Upper lobe of left lung (tissue), 6 donors: Measurements from ENCODE around the gene C11orf58. TPM values are rescaled to one million over a fixed set of nuclear protein-coding genes. Genes with fewer than 3 reads are reported as not detected.

Experiments used
- ATAC-seq, 2 donors: fragments of 200-7000 bp; cut with Tn5 transposase; one replicate each; pipeline ENCODE4 v1.9.1; 2022; ENCODE audit warnings: mild to moderate bottlenecking in 2 of 2, moderate library complexity in 2 of 2; ENCODE audit not compliant: low FRiP score in 2 of 2
- DNase-seq, 2 donors: peaks; one replicate each; pipeline ENCODE4 v3.0.0-alpha.2; 2019 to 2020
- H3K27ac ChIP-seq, 4 donors: fragments of 200-600 bp; sonication (generic); one replicate each; pipeline ENCODE4 v1.5.1; 2016 to 2019
- H3K27me3 ChIP-seq, 4 donors: fragments of 200-600 bp; sonication (generic); one replicate each; pipeline ENCODE4 v1.5.1; 2017 to 2019
- H3K36me3 ChIP-seq, 4 donors: fragments of 200-600 bp; sonication (generic); one replicate each; pipeline ENCODE4 v1.5.1; 2016 to 2019
- H3K4me1 ChIP-seq, 4 donors: fragments of 200-600 bp; sonication (generic); one replicate each; pipeline ENCODE4 v1.5.1; 2018 to 2019
- H3K4me3 ChIP-seq, 4 donors: fragments of 200-600 bp; sonication (generic); one replicate each; pipeline ENCODE4 v1.5.1; 2017 to 2019; ENCODE audit warnings: mild to moderate bottlenecking in 2 of 4, moderate library complexity in 1 of 4
- H3K9me3 ChIP-seq, 4 donors: fragments of 200-600 bp; sonication (generic); one replicate each; pipeline ENCODE4 v1.5.1; 2018 to 2019
- EP300 ChIP-seq, 4 donors: sonication (generic); formaldehyde crosslinking; IDR thresholded peaks; one replicate each; pipeline ENCODE4 v1.5.1; 2017; ENCODE audit warnings: antibody characterized with exemption in 4 of 4, control low read depth in 2 of 4
- POLR2A ChIP-seq, 4 donors: fragments of 450-650 bp; IDR thresholded peaks; one replicate each; pipeline ENCODE4 v1.5.1; 2016 to 2017; ENCODE audit warnings: antibody characterized with exemption in 4 of 4, mild to moderate bottlenecking in 2 of 4
- POLR2AphosphoS5 ChIP-seq, 2 donors: sonication (generic); formaldehyde crosslinking; IDR thresholded peaks; one replicate each; pipeline ENCODE4 v1.5.1; 2017; ENCODE audit warnings: antibody characterized with exemption in 2 of 2
- WGBS, 2 donors: methylation state at CpG; one replicate each; pipeline ENCODE4 v1.1.5; 2017 to 2018; 5-methylcytosine and 5-hydroxymethylcytosine counted together
- total RNA-seq, 6 donors: library from RNA; depleted of rRNA in 4 of 6; stranded (reverse); fragments of >200 nt in 4 of 6; gene quantifications; one replicate each; pipeline versions ENCODE4 v1.1.0 to v1.2.1, GENCODE V29; 2016 to 2021
- TF ChIP-seq, protein P1 (sequence below), 6 experiments: fragments of 450-650 bp in 4 of 6; fragments of 200-600 bp in 2 of 6; sonication (generic) in 2 of 6; IDR thresholded peaks; one replicate each; pipeline ENCODE4 v1.5.1; 2016 to 2019; ENCODE audit warnings: antibody characterized with exemption in 6 of 6
- donor health status: DM: no; HTN: no; CAD: no; lungs with moderate emphysema.
- donor health status: DM: no; HTN: yes; CAD: no; lungs with severe emphysema.

Gene C11orf58
- total RNA-seq, 6 donors from 2014 or later = 99.9 to 179 (median 112) TPM

DNA sequence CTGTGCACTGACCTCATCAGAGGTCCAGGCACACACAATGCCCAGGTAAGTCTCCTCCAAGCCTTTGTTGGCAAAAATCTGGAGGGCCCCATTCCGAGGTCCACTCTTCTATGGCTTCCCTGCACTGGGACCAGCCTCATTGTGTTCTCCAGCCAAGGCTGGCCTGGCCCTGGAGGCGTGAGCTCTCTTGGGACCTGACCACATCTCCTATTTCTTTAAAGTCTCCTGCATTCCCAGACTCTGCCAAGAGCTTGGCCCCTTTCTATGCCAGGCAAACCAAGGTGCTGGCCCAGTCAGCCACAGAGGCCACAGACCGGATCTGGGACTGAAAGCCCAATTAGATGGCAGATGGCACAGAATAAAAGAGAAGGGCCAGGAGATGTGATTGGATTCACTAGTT is 55.1 kb downstream of the C11orf58 start:
- no peaks in the 10 kb centered on the region for H3K9me3 ChIP-seq
- TF ChIP-seq POLR2AphosphoS5 (IDR thresholded peaks at IDR 0.05) = no peak
- H3K4me1 ChIP-seq = peaks cover 16 to 25% (median 18%) of the 10 kb centered on the region in 4 donors
- H3K27ac ChIP-seq = peak overlapping the region in 1 of 4 donors; percentile 1
- 89 to 100% methylated on average over 3 of the region's 3 CpGs for WGBS, 2 donors
- H3K27me3 ChIP-seq = no peaks in the 10 kb centered on the region
- H3K36me3 ChIP-seq = peaks cover 0 to 11% (median 2%) of the 10 kb centered on the region in 4 donors
- ATAC-seq (no peak), DNase-seq (no peak)
- H3K4me3 ChIP-seq = no peak overlapping the region

GRCh38 chr11:16794047-16794818 is 55.8 kb downstream of the C11orf58 start:
- Histone ChIP-seq H3K27ac (peak overlapping the region in 2 of 4 donors; percentile 47 to 62), H3K4me3 (no peak overlapping the region), H3K4me1 (peaks cover 9 to 18% (median 14%) of the 10 kb centered on the region in 4 donors), H3K9me3 (no peaks in the 10 kb centered on the region), H3K36me3 (peaks cover 0 to 7% (median 2%) of the 10 kb centered on the region in 4 donors), H3K27me3 (no peaks in the 10 kb centered on the region)
- WGBS, 2 donors = 85 to 90% methylated on average over 17 of the region's 17 CpGs
- no peak for TF ChIP-seq EP300 (IDR thresholded peaks at IDR 0.05)
- TF ChIP-seq, protein P1, sequence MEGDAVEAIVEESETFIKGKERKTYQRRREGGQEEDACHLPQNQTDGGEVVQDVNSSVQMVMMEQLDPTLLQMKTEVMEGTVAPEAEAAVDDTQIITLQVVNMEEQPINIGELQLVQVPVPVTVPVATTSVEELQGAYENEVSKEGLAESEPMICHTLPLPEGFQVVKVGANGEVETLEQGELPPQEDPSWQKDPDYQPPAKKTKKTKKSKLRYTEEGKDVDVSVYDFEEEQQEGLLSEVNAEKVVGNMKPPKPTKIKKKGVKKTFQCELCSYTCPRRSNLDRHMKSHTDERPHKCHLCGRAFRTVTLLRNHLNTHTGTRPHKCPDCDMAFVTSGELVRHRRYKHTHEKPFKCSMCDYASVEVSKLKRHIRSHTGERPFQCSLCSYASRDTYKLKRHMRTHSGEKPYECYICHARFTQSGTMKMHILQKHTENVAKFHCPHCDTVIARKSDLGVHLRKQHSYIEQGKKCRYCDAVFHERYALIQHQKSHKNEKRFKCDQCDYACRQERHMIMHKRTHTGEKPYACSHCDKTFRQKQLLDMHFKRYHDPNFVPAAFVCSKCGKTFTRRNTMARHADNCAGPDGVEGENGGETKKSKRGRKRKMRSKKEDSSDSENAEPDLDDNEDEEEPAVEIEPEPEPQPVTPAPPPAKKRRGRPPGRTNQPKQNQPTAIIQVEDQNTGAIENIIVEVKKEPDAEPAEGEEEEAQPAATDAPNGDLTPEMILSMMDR (IDR thresholded peaks at IDR 0.05) = no peak
- TF ChIP-seq POLR2A (IDR thresholded peaks at IDR 0.05) = no peak
- TF ChIP-seq POLR2AphosphoS5 (IDR thresholded peaks at IDR 0.05) = no peak
- no peak for DNase-seq
- ATAC-seq = no peak

- H3K27me3 ChIP-seq = no peaks in the 10 kb centered on the region
- 65 to 70% methylated on average over 8 of the region's 8 CpGs for WGBS, 2 donors
- peaks cover 0 to 7% (median 2%) of the 10 kb centered on the region in 4 donors for H3K36me3 ChIP-seq
- ATAC-seq = peak in 1 of 2 donors; percentile 48
- no peak for TF ChIP-seq POLR2AphosphoS5 (IDR thresholded peaks at IDR 0.05)
- TF ChIP-seq, protein P1 (IDR thresholded peaks at IDR 0.05) = no peak
- no peak for TF ChIP-seq POLR2A (IDR thresholded peaks at IDR 0.05)
- TF ChIP-seq EP300 (IDR thresholded peaks at IDR 0.05) = no peak
- DNase-seq = peak in 1 of 2 donors; percentile 49
- H3K9me3 ChIP-seq = no peaks in the 10 kb centered on the region
- peak overlapping the region; percentile 14 to 62 (median 46) for H3K27ac ChIP-seq
- peaks cover 9 to 15% (median 12%) of the 10 kb centered on the region in 4 donors for H3K4me1 ChIP-seq
- no peak overlapping the region for H3K4me3 ChIP-seq
These were observed 56.7 kb downstream of the C11orf58 start for GRCh38 chr11:16795146-16795545.

DNA sequence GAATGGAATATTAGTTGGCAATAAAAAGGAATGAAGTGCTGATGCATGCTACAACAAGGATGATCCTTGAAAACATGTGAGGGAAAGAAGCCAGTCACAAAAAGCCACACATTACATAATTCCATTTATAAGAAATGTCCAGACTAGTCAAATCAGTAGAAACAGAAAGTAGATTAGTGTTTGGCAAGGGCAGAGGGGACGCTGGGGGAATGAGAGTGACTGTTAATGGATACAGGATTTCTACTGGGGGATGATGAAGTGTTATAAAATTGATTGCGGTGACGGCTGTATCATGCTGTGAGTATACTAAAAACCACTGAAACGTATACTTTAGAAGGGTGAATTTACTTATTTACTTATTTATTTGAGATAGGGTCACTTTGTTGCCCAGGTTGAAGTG is 57.9 kb downstream of the C11orf58 start:
- no peak overlapping the region for H3K27ac ChIP-seq
- no peak for DNase-seq
- whole genome bisulfite sequencing, 2 donors = 72 to 75% methylated on average over 4 of the region's 4 CpGs
- no peak overlapping the region for H3K4me3 ChIP-seq
- H3K36me3 ChIP-seq = peaks cover 0 to 2% (median 0%) of the 10 kb centered on the region in 4 donors
- TF ChIP-seq POLR2AphosphoS5 (IDR thresholded peaks at IDR 0.05) (peak in 1 of 2 donors; percentile 30), EP300 (IDR thresholded peaks at IDR 0.05) (no peak)
- peaks cover 1 to 10% (median 4%) of the 10 kb centered on the region in 4 donors for H3K4me1 ChIP-seq
- no peak for ATAC-seq
- no peaks in the 10 kb centered on the region for H3K9me3 ChIP-seq
- no peaks in the 10 kb centered on the region for H3K27me3 ChIP-seq

- TF ChIP-seq POLR2A (IDR thresholded peaks at IDR 0.05) = no peak
- no peak for TF ChIP-seq POLR2AphosphoS5 (IDR thresholded peaks at IDR 0.05)
- TF ChIP-seq EP300 (IDR thresholded peaks at IDR 0.05) = no peak
- TF ChIP-seq, protein P1 (IDR thresholded peaks at IDR 0.05) = no peak
- no peak overlapping the region for H3K4me3 ChIP-seq
- no peak overlapping the region for H3K27ac ChIP-seq
- H3K9me3 ChIP-seq = no peaks in the 10 kb centered on the region
- no peaks in the 10 kb centered on the region for H3K27me3 ChIP-seq
- peaks cover 0 to 4% (median 0%) of the 10 kb centered on the region in 4 donors for H3K4me1 ChIP-seq
- WGBS, 2 donors = 66% methylated on average over 2 to 3 of the region's 3 CpGs
- ATAC-seq (no peak), DNase-seq (no peak)
- peaks cover 0 to 5% (median 2%) of the 10 kb centered on the region in 4 donors for H3K36me3 ChIP-seq
These were observed 59.3 kb downstream of the C11orf58 start for GRCh38 chr11:16797776-16798175.
